ENCODE measurements around the gene PTBP3. TPM values are rescaled to one million over a fixed set of nuclear protein-coding genes. Genes with fewer than 3 reads are reported as not detected.

PTBP3 gene
- polyA plus RNA-seq, 3 donors = 33.6 to 68.3 (median 51.4) TPM

- intact Hi-C loops (cut with micrococcal nuclease) = loop anchor here in 1 of 2 donors (10.0 kb wide), 1 partner anchor 58 kb away; no protein-coding TSS in a partner anchor
Measured at GRCh38 chr9:112296929-112297328, 36.5 kb downstream of the PTBP3 start.

GRCh38 chr9:112295174-112295573 is 38.2 kb downstream of the PTBP3 start:
- H4K20me1 ChIP-seq (ENCODE audit: insufficient read depth, low read length) = peaks cover 99% of the 10 kb centered on the region
- peaks cover 100% of the 10 kb centered on the region for H3K79me2 ChIP-seq (ENCODE audit: insufficient read depth, low read length)
- Mint-ChIP-seq H3K4me3 (no peak overlapping the region), H3K9me3 (peaks cover 0 to 7% (median 3%) of the 10 kb centered on the region in 7 donors), H3K27ac (peak overlapping the region in 1 of 7 donors; percentile 55), H3K27me3 (ENCODE audit: low read depth in 3 of 3) (no peaks in the 10 kb centered on the region), H3K36me3 (peaks cover 41 to 67% of the 10 kb centered on the region in 2 donors), H3K4me1 (peaks cover 17% of the 10 kb centered on the region)
- no peak overlapping the region for H2AFZ ChIP-seq (ENCODE audit: insufficient read depth, low read depth, low read length, poor library complexity, severe bottlenecking)
- H3K9ac ChIP-seq (ENCODE audit: insufficient read depth, low read length, poor library complexity, severe bottlenecking) = no peak overlapping the region
- H3K4me3 ChIP-seq (replicated peaks in 1 of 3; ENCODE audit: low read depth in 2 of 3, low read length in 3 of 3) = no peak overlapping the region
- no peak overlapping the region for H3K27ac ChIP-seq (ENCODE audit: low read depth in 1 of 2, low read length in 2 of 2)
- H3K9me3 ChIP-seq (replicated peaks in 1 of 2; ENCODE audit: control insufficient read depth in 1 of 2, insufficient read depth in 1 of 2, low read length in 2 of 2) = no peaks in the 10 kb centered on the region
- no peak overlapping the region for H3K4me2 ChIP-seq (replicated peaks; ENCODE audit: extremely low read depth, low read length, poor library complexity, severe bottlenecking)
- WGBS (ENCODE audit: insufficient coverage) = 100% methylated on average over 1 of the region's 2 CpGs
- H3K27me3 ChIP-seq (ENCODE audit: control insufficient read depth in 2 of 2, insufficient read depth in 2 of 2, low read length in 2 of 2) = no peaks in the 10 kb centered on the region
- no peak for TF ChIP-seq CTCF (IDR thresholded peaks at IDR 0.05)
- no peaks in the 10 kb centered on the region for H3K4me1 ChIP-seq (ENCODE audit: control insufficient read depth in 1 of 2, insufficient read depth in 2 of 2, low read length in 2 of 2)
- H3K36me3 ChIP-seq (replicated peaks in 1 of 2; ENCODE audit: control insufficient read depth in 1 of 2, insufficient read depth in 2 of 2, low read length in 2 of 2) = peaks cover 18 to 64% of the 10 kb centered on the region in 2 donors
- intact Hi-C loops (cut with micrococcal nuclease) = loop anchor here in 1 of 2 donors (10.0 kb wide), 1 partner anchor 60 kb away; no protein-coding TSS in a partner anchor
- no peak for DNase-seq

More at GRCh38 chr9:112296929-112297328, 36.5 kb downstream of the PTBP3 start:
- WGBS (ENCODE audit: insufficient coverage) = 100% methylated on average over 2 of the region's 9 CpGs
- Mint-ChIP-seq H3K27ac (peak overlapping the region in 1 of 7 donors; percentile 75), H3K9me3 (peaks cover 0 to 4% (median 0%) of the 10 kb centered on the region in 7 donors), H3K36me3 (peaks cover 32 to 55% of the 10 kb centered on the region in 2 donors), H3K27me3 (ENCODE audit: low read depth in 3 of 3) (no peaks in the 10 kb centered on the region), H3K4me3 (no peak overlapping the region), H3K4me1 (peaks cover 24% of the 10 kb centered on the region)
- Histone ChIP-seq H3K27ac (ENCODE audit: low read depth in 1 of 2, low read length in 2 of 2) (no peak overlapping the region), H3K27me3 (ENCODE audit: control insufficient read depth in 2 of 2, insufficient read depth in 2 of 2, low read length in 2 of 2) (no peaks in the 10 kb centered on the region), H3K4me1 (ENCODE audit: control insufficient read depth in 1 of 2, insufficient read depth in 2 of 2, low read length in 2 of 2) (no peaks in the 10 kb centered on the region), H3K9me3 (replicated peaks in 1 of 2; ENCODE audit: control insufficient read depth in 1 of 2, insufficient read depth in 1 of 2, low read length in 2 of 2) (no peaks in the 10 kb centered on the region), H4K20me1 (ENCODE audit: insufficient read depth, low read length) (peaks cover 99% of the 10 kb centered on the region), H2AFZ (ENCODE audit: insufficient read depth, low read depth, low read length, poor library complexity, severe bottlenecking) (no peak overlapping the region), H3K36me3 (replicated peaks in 1 of 2; ENCODE audit: control insufficient read depth in 1 of 2, insufficient read depth in 2 of 2, low read length in 2 of 2) (peaks cover 16 to 50% of the 10 kb centered on the region in 2 donors), H3K4me2 (replicated peaks; ENCODE audit: extremely low read depth, low read length, poor library complexity, severe bottlenecking) (no peak overlapping the region), H3K79me2 (ENCODE audit: insufficient read depth, low read length) (peaks cover 100% of the 10 kb centered on the region), H3K4me3 (replicated peaks in 1 of 3; ENCODE audit: low read depth in 2 of 3, low read length in 3 of 3) (no peak overlapping the region), H3K9ac (ENCODE audit: insufficient read depth, low read length, poor library complexity, severe bottlenecking) (no peak overlapping the region)
- no peak for TF ChIP-seq CTCF (IDR thresholded peaks at IDR 0.05)
- DNase-seq = no peak

Measured in CD14-positive monocyte (primary cell).